Tibial nerve (tissue), 4 donors: Measurements from ENCODE around the gene PRKCE. TPM values are rescaled to one million over a fixed set of nuclear protein-coding genes. Genes with fewer than 3 reads are reported as not detected.
A peak's percentile ranks its signal among the peaks of the same experiment; 100 is the strongest.

Experiments
- DNase-seq, 2 donors: peaks; one replicate each; pipeline ENCODE4 v3.0.0-alpha.2; 2019; ENCODE audit warnings: low spot score in 2 of 2
- H3K27ac ChIP-seq, 4 donors: fragments of 200-600 bp; sonication (generic) in 3 of 4; one replicate each; pipeline ENCODE4 v1.5.1; 2017 to 2019; ENCODE audit warnings: mild to moderate bottlenecking in 1 of 4
- H3K27me3 ChIP-seq, 2 donors: fragments of 200-600 bp; sonication (generic) in 1 of 2; one replicate each; pipeline versions ENCODE4 v1.5.1 to v1.6.0; 2017 to 2019
- H3K36me3 ChIP-seq, 3 donors: fragments of 200-600 bp; sonication (generic); one replicate each; pipeline ENCODE4 v1.5.1; 2018 to 2019
- H3K4me1 ChIP-seq, 4 donors: fragments of 200-600 bp; sonication (generic) in 3 of 4; one replicate each; pipeline ENCODE4 v1.5.1; 2017 to 2019
- H3K4me3 ChIP-seq, 4 donors: fragments of 200-600 bp; sonication (generic) in 3 of 4; one replicate each; pipeline ENCODE4 v1.5.1; 2017 to 2019; ENCODE audit warnings: mild to moderate bottlenecking in 1 of 4, moderate library complexity in 1 of 4
- H3K9me3 ChIP-seq, 4 donors: fragments of 200-600 bp; sonication (generic) in 3 of 4; one replicate each; pipeline ENCODE4 v1.5.1; 2017 to 2019
- CTCF ChIP-seq, 5 experiments: fragments of 200-600 bp in 3 of 5; fragments of 450-650 bp in 2 of 5; sonication (generic) in 3 of 5; IDR thresholded peaks; one replicate each; pipeline ENCODE4 v1.5.1; 2016 to 2019; ENCODE audit warnings: antibody characterized with exemption in 5 of 5, mild to moderate bottlenecking in 3 of 5, moderate library complexity in 2 of 5
- EP300 ChIP-seq, 2 donors: sonication (generic); formaldehyde crosslinking; IDR thresholded peaks; one replicate each; pipeline ENCODE4 v1.6.1; 2017; ENCODE audit warnings: antibody characterized with exemption in 2 of 2, mild to moderate bottlenecking in 1 of 2
- POLR2A ChIP-seq, 2 donors: fragments of 450-650 bp; IDR thresholded peaks; one replicate each; pipeline ENCODE4 v1.6.1; 2017; ENCODE audit warnings: antibody characterized with exemption in 2 of 2, mild to moderate bottlenecking in 2 of 2, moderate library complexity in 2 of 2
- WGBS, 2 donors: methylation state at CpG; one replicate each; pipeline ENCODE4 v1.1.5; 2018; 5-methylcytosine and 5-hydroxymethylcytosine counted together
- total RNA-seq, 4 donors: library from RNA; depleted of rRNA; stranded (reverse); fragments of >200 nt; gene quantifications; one replicate each; pipeline ENCODE4 v1.1.0, GENCODE V29; 2016

PRKCE gene
- total RNA-seq, 4 donors from 2014 or later = 14.4 to 22.4 (median 17.9) TPM

GRCh38 chr2:45992741-45993475 lies 341.4 kb downstream of the PRKCE start:
- Histone ChIP-seq H3K4me3 (no peak overlapping the region), H3K36me3 (peaks cover 0 to 17% (median 0%) of the 10 kb centered on the region in 3 donors), H3K27ac (peak overlapping the region in 3 of 4 donors; percentile 16 to 69 (median 68)), H3K9me3 (no peaks in the 10 kb centered on the region), H3K4me1 (peaks cover 0 to 23% (median 7%) of the 10 kb centered on the region in 4 donors), H3K27me3 (no peaks in the 10 kb centered on the region)
- DNase-seq = no peak
- 58 to 61% methylated on average over 7 of the region's 7 CpGs for WGBS, 2 donors
- TF ChIP-seq CTCF (IDR thresholded peaks at IDR 0.05) (no peak), POLR2A (IDR thresholded peaks at IDR 0.05) (no peak), EP300 (IDR thresholded peaks at IDR 0.05) (no peak)

- 57 to 58% methylated on average over 6 of the region's 6 CpGs for WGBS, 2 donors
- H3K4me1 ChIP-seq = peaks cover 0 to 23% (median 7%) of the 10 kb centered on the region in 4 donors
- H3K4me3 ChIP-seq = no peak overlapping the region
- TF ChIP-seq CTCF (IDR thresholded peaks at IDR 0.05) = peak; percentile 70 to 83 (median 77)
- TF ChIP-seq POLR2A (IDR thresholded peaks at IDR 0.05) = no peak
- DNase-seq = peak; percentile 49 to 91
- peak overlapping the region in 2 of 4 donors; percentile 68 to 69 for H3K27ac ChIP-seq
- H3K9me3 ChIP-seq = no peaks in the 10 kb centered on the region
- H3K27me3 ChIP-seq = no peaks in the 10 kb centered on the region
- H3K36me3 ChIP-seq = peaks cover 0 to 17% (median 0%) of the 10 kb centered on the region in 3 donors
These were observed 342.1 kb downstream of the PRKCE start for GRCh38 chr2:45993476-45993991.

GRCh38 chr2:45994060-45994459 lies 342.6 kb downstream of the PRKCE start:
- WGBS, 2 donors = 65 to 68% methylated on average over 3 of the region's 3 CpGs
- no peak for TF ChIP-seq CTCF (IDR thresholded peaks at IDR 0.05)
- TF ChIP-seq EP300 (IDR thresholded peaks at IDR 0.05) = no peak
- TF ChIP-seq POLR2A (IDR thresholded peaks at IDR 0.05) = no peak
- Histone ChIP-seq H3K27me3 (no peaks in the 10 kb centered on the region), H3K9me3 (no peaks in the 10 kb centered on the region), H3K4me1 (peaks cover 0 to 23% (median 7%) of the 10 kb centered on the region in 4 donors), H3K36me3 (peaks cover 0 to 12% (median 0%) of the 10 kb centered on the region in 3 donors), H3K27ac (no peak overlapping the region), H3K4me3 (no peak overlapping the region)
- DNase-seq = no peak

GRCh38 chr2:46000660-46001059 lies 349.2 kb downstream of the PRKCE start:
- no peaks in the 10 kb centered on the region for H3K27me3 ChIP-seq
- TF ChIP-seq CTCF (IDR thresholded peaks at IDR 0.05) (no peak), EP300 (IDR thresholded peaks at IDR 0.05) (no peak), POLR2A (IDR thresholded peaks at IDR 0.05) (no peak)
- H3K4me3 ChIP-seq = no peak overlapping the region
- peaks cover 0 to 11% (median 0%) of the 10 kb centered on the region in 4 donors for H3K4me1 ChIP-seq
- no peak overlapping the region for H3K27ac ChIP-seq
- H3K9me3 ChIP-seq = no peaks in the 10 kb centered on the region
- DNase-seq = no peak
- 88 to 93% methylated on average over 5 of the region's 5 CpGs for WGBS, 2 donors
- H3K36me3 ChIP-seq = peaks cover 0 to 26% (median 0%) of the 10 kb centered on the region in 3 donors

- Histone ChIP-seq H3K27me3 (no peaks in the 10 kb centered on the region), H3K9me3 (no peaks in the 10 kb centered on the region), H3K36me3 (peaks cover 0 to 27% (median 0%) of the 10 kb centered on the region in 3 donors), H3K4me3 (no peak overlapping the region), H3K4me1 (peaks cover 0 to 11% (median 0%) of the 10 kb centered on the region in 4 donors), H3K27ac (peak overlapping the region in 2 of 4 donors; percentile 4 to 28)
- WGBS, 2 donors = 94 to 95% methylated on average over 7 of the region's 7 CpGs
- DNase-seq = no peak
- TF ChIP-seq CTCF (IDR thresholded peaks at IDR 0.05) (no peak), EP300 (IDR thresholded peaks at IDR 0.05) (no peak), POLR2A (IDR thresholded peaks at IDR 0.05) (no peak)
These were observed 349.8 kb downstream of the PRKCE start for GRCh38 chr2:46001290-46001689.
